Measurements from ENCODE around the gene OSTM1.

DNA sequence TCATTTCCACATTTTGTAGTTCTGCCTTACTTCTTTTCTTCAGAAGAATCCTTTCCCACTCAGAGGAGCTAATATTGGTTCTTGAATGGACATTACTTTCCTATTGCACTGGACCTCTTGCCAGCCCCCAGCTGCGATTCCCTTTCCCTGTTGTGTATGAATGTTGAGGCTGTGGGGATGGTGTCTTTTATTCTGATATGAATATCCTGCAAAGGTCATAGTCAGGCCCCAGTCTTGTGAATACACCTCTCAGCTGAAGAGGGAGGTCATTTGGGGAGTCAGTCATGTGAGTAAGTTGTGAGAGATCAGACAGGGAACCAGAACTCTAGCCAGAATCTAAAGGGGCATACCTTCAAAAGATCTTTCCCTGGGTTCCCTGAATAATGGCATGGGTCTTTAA lies 32.6 kb upstream of the OSTM1 start:
- TF ChIP-seq, protein P1, sequence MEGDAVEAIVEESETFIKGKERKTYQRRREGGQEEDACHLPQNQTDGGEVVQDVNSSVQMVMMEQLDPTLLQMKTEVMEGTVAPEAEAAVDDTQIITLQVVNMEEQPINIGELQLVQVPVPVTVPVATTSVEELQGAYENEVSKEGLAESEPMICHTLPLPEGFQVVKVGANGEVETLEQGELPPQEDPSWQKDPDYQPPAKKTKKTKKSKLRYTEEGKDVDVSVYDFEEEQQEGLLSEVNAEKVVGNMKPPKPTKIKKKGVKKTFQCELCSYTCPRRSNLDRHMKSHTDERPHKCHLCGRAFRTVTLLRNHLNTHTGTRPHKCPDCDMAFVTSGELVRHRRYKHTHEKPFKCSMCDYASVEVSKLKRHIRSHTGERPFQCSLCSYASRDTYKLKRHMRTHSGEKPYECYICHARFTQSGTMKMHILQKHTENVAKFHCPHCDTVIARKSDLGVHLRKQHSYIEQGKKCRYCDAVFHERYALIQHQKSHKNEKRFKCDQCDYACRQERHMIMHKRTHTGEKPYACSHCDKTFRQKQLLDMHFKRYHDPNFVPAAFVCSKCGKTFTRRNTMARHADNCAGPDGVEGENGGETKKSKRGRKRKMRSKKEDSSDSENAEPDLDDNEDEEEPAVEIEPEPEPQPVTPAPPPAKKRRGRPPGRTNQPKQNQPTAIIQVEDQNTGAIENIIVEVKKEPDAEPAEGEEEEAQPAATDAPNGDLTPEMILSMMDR (IDR thresholded peaks at IDR 0.05): no peak
- TF ChIP-seq POLR2A (IDR thresholded peaks at IDR 0.05): no peak
